ENCODE data around the gene AP1S1. TPM values are rescaled to one million over a fixed set of nuclear protein-coding genes. Genes with fewer than 3 reads are reported as not detected.

Gene AP1S1
- total RNA-seq, 1 experiment from 2014 or later, result 227 TPM

- Histone ChIP-seq H3K79me2 (ENCODE audit: low read depth) (no peaks in the 10 kb centered on the region), H3K4me2 (no peak within 1 kb of the TSS), H2AFZ (no peak within 1 kb of the TSS), H3K36me3 (ENCODE audit: low read depth) (no peaks in the 10 kb centered on the region), H3F3A (ENCODE audit: insufficient read depth, low read depth) (no peaks in the 10 kb centered on the region), H3K9me3 (ENCODE audit: insufficient read depth, low read depth) (no peaks in the 10 kb centered on the region), H3K27me3 (ENCODE audit: insufficient read depth, low read depth) (peaks cover 32% of the 10 kb centered on the region), H3K27ac (no peak within 1 kb of the TSS), H3K4me3 (no peak within 1 kb of the TSS), H4K20me1 (ENCODE audit: insufficient read depth) (no peaks in the 10 kb centered on the region), H3K4me1 (replicated peaks; ENCODE audit: insufficient read depth) (no peaks in the 10 kb centered on the region), H3K9me2 (ENCODE audit: insufficient read depth) (no peaks in the 10 kb centered on the region)
- BruUV-seq (replicated peaks), result no TSS peak
- no peak for DNase-seq
- CTCF ChIA-PET, result no interaction called here
- POLR2A ChIA-PET (ENCODE audit: unreplicated experiment), result no interaction called here
- intact Hi-C loops (cut with micrococcal nuclease; ENCODE audit: unreplicated experiment), result no loop called here
- TF ChIP-seq, protein P1, sequence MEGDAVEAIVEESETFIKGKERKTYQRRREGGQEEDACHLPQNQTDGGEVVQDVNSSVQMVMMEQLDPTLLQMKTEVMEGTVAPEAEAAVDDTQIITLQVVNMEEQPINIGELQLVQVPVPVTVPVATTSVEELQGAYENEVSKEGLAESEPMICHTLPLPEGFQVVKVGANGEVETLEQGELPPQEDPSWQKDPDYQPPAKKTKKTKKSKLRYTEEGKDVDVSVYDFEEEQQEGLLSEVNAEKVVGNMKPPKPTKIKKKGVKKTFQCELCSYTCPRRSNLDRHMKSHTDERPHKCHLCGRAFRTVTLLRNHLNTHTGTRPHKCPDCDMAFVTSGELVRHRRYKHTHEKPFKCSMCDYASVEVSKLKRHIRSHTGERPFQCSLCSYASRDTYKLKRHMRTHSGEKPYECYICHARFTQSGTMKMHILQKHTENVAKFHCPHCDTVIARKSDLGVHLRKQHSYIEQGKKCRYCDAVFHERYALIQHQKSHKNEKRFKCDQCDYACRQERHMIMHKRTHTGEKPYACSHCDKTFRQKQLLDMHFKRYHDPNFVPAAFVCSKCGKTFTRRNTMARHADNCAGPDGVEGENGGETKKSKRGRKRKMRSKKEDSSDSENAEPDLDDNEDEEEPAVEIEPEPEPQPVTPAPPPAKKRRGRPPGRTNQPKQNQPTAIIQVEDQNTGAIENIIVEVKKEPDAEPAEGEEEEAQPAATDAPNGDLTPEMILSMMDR (conservative IDR thresholded peaks at IDR 0.05), result no peak
Observed at GRCh38 chr7:101180130-101180755, 26.0 kb downstream of the AP1S1 start, which contains the start of gene NAT16. Gene NAT16 (minus strand): TSS chr7:101180293. CDS start chr7:101174807, 5,486 bp downstream.

- Histone ChIP-seq H3F3A (ENCODE audit: insufficient read depth, low read depth) (no peaks in the 10 kb centered on the region), H4K20me1 (ENCODE audit: insufficient read depth) (no peaks in the 10 kb centered on the region), H3K36me3 (ENCODE audit: low read depth) (no peaks in the 10 kb centered on the region), H3K9me2 (ENCODE audit: insufficient read depth) (no peaks in the 10 kb centered on the region), H3K27me3 (ENCODE audit: insufficient read depth, low read depth) (no peaks in the 10 kb centered on the region), H3K27ac (no peak overlapping the region), H3K79me2 (ENCODE audit: low read depth) (no peaks in the 10 kb centered on the region), H3K4me1 (replicated peaks; ENCODE audit: insufficient read depth) (no peaks in the 10 kb centered on the region), H2AFZ (no peak overlapping the region), H3K4me2 (no peak overlapping the region), H3K4me3 (no peak overlapping the region), H3K9me3 (ENCODE audit: insufficient read depth, low read depth) (no peaks in the 10 kb centered on the region)
- no TSS peak for BruUV-seq (replicated peaks)
- CTCF ChIA-PET, result no interaction called here
- intact Hi-C loops (cut with micrococcal nuclease; ENCODE audit: unreplicated experiment), result no loop called here
- TF ChIP-seq EZH2 (IDR thresholded peaks at IDR 0.05; ENCODE audit: low read depth), result no peak
- TF ChIP-seq, protein P1 (conservative IDR thresholded peaks at IDR 0.05), result no peak
- no peak for DNase-seq
- POLR2A ChIA-PET (ENCODE audit: unreplicated experiment), result no interaction called here
Observed at GRCh38 chr7:101185258-101185839, 31.1 kb downstream of the AP1S1 start.

DNA sequence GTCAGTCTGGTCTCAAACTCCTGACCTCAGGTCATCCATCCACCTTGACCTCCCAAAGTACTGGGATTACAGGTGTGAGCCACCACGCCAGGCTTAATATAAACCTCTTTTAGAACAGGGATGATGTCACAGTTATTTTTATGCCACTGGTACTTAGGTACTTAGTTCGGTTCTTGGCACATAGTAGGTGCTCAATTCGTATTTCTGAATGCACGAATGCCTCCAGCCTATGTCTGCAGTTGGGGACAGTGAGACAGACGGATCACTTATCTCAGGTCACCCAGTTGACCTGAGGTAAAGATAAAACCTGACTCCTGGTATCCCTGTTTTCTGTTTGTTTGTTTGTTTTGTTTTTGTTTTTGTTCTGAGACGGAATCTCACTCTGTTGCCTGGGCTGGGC lies 31.9 kb downstream of the AP1S1 start:
- intact Hi-C loops (cut with micrococcal nuclease; ENCODE audit: unreplicated experiment), result no loop called here
- no peaks in the 10 kb centered on the region for H3K27me3 ChIP-seq (ENCODE audit: insufficient read depth, low read depth)
- no peaks in the 10 kb centered on the region for H3K79me2 ChIP-seq (ENCODE audit: low read depth)
- H3K9me3 ChIP-seq (ENCODE audit: insufficient read depth, low read depth), result no peaks in the 10 kb centered on the region
- H3K4me3 ChIP-seq, result no peak overlapping the region
- no peaks in the 10 kb centered on the region for H3K36me3 ChIP-seq (ENCODE audit: low read depth)
- BruUV-seq (replicated peaks), result no TSS peak
- no peak overlapping the region for H3K4me2 ChIP-seq
- no peaks in the 10 kb centered on the region for H3K9me2 ChIP-seq (ENCODE audit: insufficient read depth)
- ChIA-PET POLR2A (ENCODE audit: unreplicated experiment) (interaction anchor here (0.6 kb wide), 1 partner anchor 101 kb away, joined by 8 read pairs; the partner anchor contains the start of gene TRIM56), CTCF (interaction anchor here (0.6 kb wide), 1 partner anchor 87 kb away, joined by 3 read pairs; no protein-coding TSS in a partner anchor)
- DNase-seq, result no peak
- H4K20me1 ChIP-seq (ENCODE audit: insufficient read depth), result no peaks in the 10 kb centered on the region
- H3K4me1 ChIP-seq (replicated peaks; ENCODE audit: insufficient read depth), result no peaks in the 10 kb centered on the region
- no peak overlapping the region for H2AFZ ChIP-seq
- no peak overlapping the region for H3K27ac ChIP-seq
- TF ChIP-seq, protein P1 (conservative IDR thresholded peaks at IDR 0.05), result no peak
- no peak for TF ChIP-seq EZH2 (IDR thresholded peaks at IDR 0.05; ENCODE audit: low read depth)
- H3F3A ChIP-seq (ENCODE audit: insufficient read depth, low read depth), result no peaks in the 10 kb centered on the region
